ENCODE results near the gene RREB1.

The RREB1 gene

DNA sequence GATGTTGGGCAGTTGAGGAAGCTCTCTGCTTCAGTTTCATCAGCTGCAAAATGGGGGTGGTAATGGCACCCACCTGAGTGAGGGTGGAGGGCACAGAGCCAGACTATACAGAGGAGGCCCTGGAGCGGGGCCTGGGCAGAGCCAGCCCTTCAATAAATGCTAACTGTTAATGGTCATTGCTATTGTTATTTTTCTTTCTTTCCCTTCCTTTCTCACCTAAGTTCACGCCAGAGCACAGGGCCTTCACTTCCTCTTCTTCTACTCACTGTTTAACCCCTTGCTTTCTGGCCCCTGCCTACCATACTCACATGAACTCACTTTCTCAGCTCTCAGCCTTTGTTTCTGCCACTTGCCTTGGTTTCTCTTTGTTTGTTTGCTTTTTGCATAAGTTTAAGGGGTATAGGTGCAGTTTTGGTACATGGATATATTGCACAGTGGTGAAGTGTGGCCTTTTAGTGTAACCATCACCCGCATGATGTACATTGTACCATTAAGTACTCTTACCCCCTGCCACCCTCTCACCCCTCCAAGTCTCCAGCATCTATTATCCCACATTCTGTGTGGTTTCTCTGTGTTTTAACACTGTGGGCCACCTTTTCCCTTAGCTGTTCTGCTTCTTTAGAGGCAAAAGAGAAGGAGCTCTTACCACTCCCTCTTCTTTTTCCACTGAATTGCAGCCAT lies 7.5 kb upstream of the RREB1 start:
- no peak for DNase-seq (ENCODE audit: low read depth)

DNA sequence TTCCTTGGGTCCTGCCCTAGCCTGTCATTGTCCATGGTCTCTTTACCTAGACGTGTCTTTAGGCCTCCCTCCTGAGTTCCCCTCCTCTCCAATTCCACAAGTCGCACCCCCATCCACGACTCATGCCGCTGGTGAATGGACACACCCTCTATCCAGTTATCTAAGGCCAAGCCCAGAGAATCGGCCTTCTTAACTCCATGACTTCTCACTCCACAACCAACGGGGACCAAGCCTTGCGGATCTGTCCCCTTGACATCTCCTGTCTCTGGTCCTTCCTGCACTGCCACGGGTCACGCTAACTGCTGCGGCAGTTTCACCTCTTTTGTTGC lies 7.0 kb upstream of the RREB1 start:
- DNase-seq (ENCODE audit: low read depth), result no peak

- no peak for DNase-seq (ENCODE audit: low read depth)
Observed at GRCh38 chr6:7101290-7101689, 6.5 kb upstream of the RREB1 start.

DNA sequence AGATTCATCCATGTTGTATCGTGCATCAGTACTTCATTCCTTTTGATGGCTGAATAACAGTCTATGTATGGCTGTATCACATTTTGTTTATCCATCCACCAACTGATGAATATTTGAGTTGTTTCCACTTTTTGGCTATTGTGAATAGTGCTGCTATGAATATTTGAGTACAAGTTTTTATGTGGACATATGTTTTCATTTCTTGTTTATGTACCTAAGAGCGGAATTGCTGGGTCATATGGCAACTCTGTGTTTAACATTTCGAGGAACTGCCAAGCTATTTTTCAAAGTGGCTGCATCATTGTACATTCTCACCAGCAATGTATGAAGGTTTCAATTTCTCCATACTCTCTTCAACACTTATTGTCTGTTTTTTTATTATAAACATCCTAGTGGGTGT lies 3.0 kb upstream of the RREB1 start:
- no peak for DNase-seq (ENCODE audit: low read depth)

DNA sequence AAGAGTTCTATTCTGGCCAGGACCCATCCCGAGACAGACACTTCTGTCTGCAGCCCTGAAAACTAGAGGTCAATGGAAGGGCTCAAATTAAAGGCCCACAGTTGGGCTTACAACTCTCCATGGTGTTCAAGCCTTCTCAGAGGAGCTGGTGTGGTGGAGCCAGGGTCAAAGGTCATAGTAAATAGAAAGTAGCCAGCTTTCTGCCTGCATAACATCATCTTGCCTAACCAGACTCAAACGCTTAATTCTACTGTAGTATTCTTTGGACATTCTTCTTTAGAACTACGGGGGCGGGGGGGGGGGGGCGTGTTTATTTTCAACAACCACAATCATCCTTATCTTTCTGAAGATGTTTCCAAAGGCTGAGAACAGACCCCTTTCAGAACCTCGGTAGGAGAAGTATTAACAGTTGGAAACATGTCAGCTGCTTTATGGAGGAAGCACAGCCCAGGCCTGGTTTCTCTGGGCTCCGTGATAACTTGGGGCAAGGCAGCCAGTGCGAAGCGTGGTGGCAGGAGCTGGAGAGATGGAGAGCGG lies 1.5 kb upstream of the RREB1 start:
- DNase-seq (ENCODE audit: low read depth), result peak; percentile 21

- DNase-seq (ENCODE audit: low read depth), result peak; percentile 46
Observed at GRCh38 chr6:7106752-7107577, 796 bp upstream of the RREB1 start.

GRCh38 chr6:7108196-7108963 lies 619 bp downstream of the RREB1 start:
- peak; percentile 70 for DNase-seq (ENCODE audit: low read depth)

DNA sequence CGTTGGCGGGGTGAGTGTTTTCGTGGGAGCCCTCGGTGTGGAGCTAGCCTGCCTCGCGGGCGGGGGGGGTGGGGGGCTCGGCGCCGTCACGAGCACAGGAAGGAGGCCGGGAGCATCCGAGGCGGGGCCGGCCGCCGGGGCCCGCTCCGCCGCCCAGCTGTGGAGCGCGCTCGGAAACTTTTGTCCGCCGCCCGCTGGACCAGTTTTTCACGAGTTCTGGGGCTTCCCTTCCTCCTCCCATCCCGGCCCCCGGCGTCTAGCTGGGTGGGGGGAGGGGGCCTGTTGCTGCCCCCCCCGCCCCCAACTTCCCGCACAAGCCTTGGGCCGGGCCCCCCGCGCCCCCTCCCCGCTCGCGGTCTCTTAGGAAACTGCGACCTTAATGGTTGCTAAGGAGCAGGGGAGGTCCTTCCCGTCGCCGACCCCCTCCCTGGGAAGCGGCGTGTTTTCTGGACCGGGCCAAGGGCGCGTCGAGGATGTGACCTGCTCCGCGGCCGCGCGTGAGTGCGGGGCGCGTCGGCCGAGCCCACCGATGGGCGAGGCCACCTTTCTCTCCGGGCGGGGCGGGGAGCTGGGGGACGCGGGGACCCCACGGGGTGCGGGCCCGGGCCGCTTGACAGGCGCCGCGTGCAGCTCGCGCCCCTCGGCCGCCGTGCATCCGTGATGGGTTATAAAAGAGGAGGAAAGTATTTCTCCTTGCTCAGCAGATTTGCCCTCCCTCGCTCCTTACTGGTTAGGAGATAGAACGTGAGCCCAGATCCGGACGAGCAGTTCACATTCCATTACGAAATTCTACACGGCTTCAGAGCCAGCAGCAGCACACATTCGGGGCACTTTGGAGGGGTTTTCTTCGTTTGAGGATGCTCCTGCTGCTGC lies 1.4 kb downstream of the RREB1 start:
- DNase-seq (ENCODE audit: low read depth), result peak; percentile 89

- no peak for DNase-seq (ENCODE audit: low read depth)
Observed at GRCh38 chr6:7110092-7110792, 2.5 kb downstream of the RREB1 start.

- no peak for DNase-seq (ENCODE audit: low read depth)
Observed at GRCh38 chr6:7111095-7111690, 3.4 kb downstream of the RREB1 start.

- no peak for DNase-seq (ENCODE audit: low read depth)
Observed at GRCh38 chr6:7112171-7112570, 4.4 kb downstream of the RREB1 start.

- no peak for DNase-seq (ENCODE audit: low read depth)
Observed at GRCh38 chr6:7112741-7113313, 5.1 kb downstream of the RREB1 start.

GRCh38 chr6:7114744-7115458 lies 7.1 kb downstream of the RREB1 start:
- DNase-seq (ENCODE audit: low read depth), result no peak

DNA sequence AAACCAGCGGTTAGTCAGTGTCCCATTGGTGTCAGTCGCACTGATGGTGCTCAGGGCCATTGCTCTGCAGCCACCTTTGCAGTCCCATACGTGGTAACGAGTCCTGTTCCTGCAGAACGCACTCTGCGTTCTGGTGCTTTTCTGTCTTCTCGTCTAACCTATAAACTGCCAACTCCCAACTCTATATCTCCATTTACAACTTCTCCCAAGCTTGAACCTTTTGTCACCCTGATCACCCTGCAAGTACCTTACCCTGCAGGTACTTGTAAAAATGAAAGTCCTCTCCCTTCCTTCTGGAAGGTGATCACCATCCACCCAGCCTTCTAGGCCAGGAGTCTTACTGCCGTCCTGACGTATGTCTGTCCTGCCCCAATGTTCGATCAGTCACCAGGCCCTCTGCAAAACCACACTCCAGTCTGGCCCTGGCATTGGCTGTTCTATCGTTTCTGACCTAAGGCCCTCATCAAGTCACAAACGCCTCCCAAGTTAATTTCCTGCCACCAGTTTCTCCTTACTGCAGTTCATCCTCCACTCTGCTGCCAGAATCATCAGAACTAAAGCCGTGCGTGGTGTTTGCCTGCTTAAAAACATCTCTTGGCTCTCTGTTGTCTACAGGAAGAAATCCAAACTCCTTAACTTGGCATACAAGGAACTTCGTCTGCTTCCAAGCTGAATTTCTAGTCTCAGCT lies 7.9 kb downstream of the RREB1 start:
- DNase-seq (ENCODE audit: low read depth), result no peak

GRCh38 chr6:7119272-7119801 lies 11.6 kb downstream of the RREB1 start:
- no peak for DNase-seq (ENCODE audit: low read depth)

GRCh38 chr6:7121700-7122241 lies 14.0 kb downstream of the RREB1 start:
- no peak for DNase-seq (ENCODE audit: low read depth)

- DNase-seq (ENCODE audit: low read depth), result no peak
Observed at GRCh38 chr6:7122684-7123083, 14.9 kb downstream of the RREB1 start.

GRCh38 chr6:7124114-7124513 lies 16.4 kb downstream of the RREB1 start:
- no peak for DNase-seq (ENCODE audit: low read depth)

All from ELR (cell line).